ENCODE measurements around the gene KCNAB2. TPM values are rescaled to one million over a fixed set of nuclear protein-coding genes. Genes with fewer than 3 reads are reported as not detected.

The KCNAB2 gene
- total RNA-seq, 1 experiment from 2014 or later, result 28.5 TPM

GRCh38 chr1:6070450-6070974 lies 24.8 kb downstream of the KCNAB2 start:
- no peak overlapping the region for H3K4me3 ChIP-seq (ENCODE audit: low read length)
- TF ChIP-seq, protein P1, sequence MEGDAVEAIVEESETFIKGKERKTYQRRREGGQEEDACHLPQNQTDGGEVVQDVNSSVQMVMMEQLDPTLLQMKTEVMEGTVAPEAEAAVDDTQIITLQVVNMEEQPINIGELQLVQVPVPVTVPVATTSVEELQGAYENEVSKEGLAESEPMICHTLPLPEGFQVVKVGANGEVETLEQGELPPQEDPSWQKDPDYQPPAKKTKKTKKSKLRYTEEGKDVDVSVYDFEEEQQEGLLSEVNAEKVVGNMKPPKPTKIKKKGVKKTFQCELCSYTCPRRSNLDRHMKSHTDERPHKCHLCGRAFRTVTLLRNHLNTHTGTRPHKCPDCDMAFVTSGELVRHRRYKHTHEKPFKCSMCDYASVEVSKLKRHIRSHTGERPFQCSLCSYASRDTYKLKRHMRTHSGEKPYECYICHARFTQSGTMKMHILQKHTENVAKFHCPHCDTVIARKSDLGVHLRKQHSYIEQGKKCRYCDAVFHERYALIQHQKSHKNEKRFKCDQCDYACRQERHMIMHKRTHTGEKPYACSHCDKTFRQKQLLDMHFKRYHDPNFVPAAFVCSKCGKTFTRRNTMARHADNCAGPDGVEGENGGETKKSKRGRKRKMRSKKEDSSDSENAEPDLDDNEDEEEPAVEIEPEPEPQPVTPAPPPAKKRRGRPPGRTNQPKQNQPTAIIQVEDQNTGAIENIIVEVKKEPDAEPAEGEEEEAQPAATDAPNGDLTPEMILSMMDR (conservative IDR thresholded peaks at IDR 0.05; ENCODE audit: low read depth, low read length), result no peak
- TF ChIP-seq EZH2 (IDR thresholded peaks at IDR 0.05; ENCODE audit: low read length, unreplicated experiment), result no peak
- no peak for TF ChIP-seq EZH2phosphoT487 (IDR thresholded peaks at IDR 0.05; ENCODE audit: borderline replicate concordance, low read length)
- intact Hi-C loops (cut with micrococcal nuclease), result no loop called here
- H2AFZ ChIP-seq (ENCODE audit: low read length), result no peak overlapping the region
- POLR2A ChIA-PET (ENCODE audit: unreplicated experiment), result interaction anchor here (0.6 kb wide), 1 partner anchor 66 kb away, joined by 3 read pairs; no protein-coding TSS in a partner anchor
- BruUV-seq (replicated peaks), result no TSS peak
- no peaks in the 10 kb centered on the region for H3K79me2 ChIP-seq (ENCODE audit: low read length)
- H3K4me2 ChIP-seq (ENCODE audit: low read length), result no peak overlapping the region
- H3K36me3 ChIP-seq (ENCODE audit: low read depth, low read length), result no peaks in the 10 kb centered on the region
- no peak overlapping the region for H3K27ac ChIP-seq (ENCODE audit: low read length)
- H3K4me1 ChIP-seq (ENCODE audit: insufficient read depth, low read length), result no peaks in the 10 kb centered on the region
- no peaks in the 10 kb centered on the region for H3K9me3 ChIP-seq (ENCODE audit: low read length)
- CTCF ChIA-PET, result no interaction called here
- H3F3A ChIP-seq (ENCODE audit: low read length, unreplicated experiment), result no peaks in the 10 kb centered on the region
- no peaks in the 10 kb centered on the region for H3K27me3 ChIP-seq (ENCODE audit: low read length)
- H3K9me2 ChIP-seq (replicated peaks; ENCODE audit: low read length), result no peaks in the 10 kb centered on the region
- ATAC-seq, result no peak; the same call in 1 of the 2 replicates
- DNase-seq, result peak; percentile 22
- no peaks in the 10 kb centered on the region for H4K20me1 ChIP-seq (ENCODE audit: low read length)
- H3K9ac ChIP-seq (ENCODE audit: low read length), result no peak overlapping the region

DNA sequence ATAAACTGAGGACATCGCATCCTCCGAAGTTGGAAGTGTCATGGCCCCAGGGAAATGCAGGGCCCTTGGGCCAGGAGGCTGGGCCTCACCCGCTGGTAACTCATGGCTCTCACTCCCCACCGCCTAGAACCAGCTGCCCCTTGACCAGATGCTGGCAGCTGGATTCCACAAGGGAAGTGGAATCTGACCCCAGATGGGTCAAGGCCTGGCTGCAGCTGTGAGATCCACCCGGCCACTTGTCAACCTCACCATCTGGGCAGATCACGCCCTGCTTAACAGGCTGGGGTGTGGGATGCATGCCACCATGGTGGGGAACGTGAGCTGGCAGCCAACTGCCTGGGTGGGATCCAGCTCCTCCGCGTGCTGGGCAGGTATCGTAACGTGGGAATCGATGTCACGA lies 25.5 kb downstream of the KCNAB2 start:
- BruUV-seq (replicated peaks), result no TSS peak
- no peak for ATAC-seq
- H3K4me3 ChIP-seq (ENCODE audit: low read length), result no peak overlapping the region

More for the DNA sequence above, 25.5 kb downstream of the KCNAB2 start:
- Histone ChIP-seq H3K9me2 (replicated peaks; ENCODE audit: low read length) (no peaks in the 10 kb centered on the region), H3K79me2 (ENCODE audit: low read length) (no peaks in the 10 kb centered on the region), H3K36me3 (ENCODE audit: low read depth, low read length) (no peaks in the 10 kb centered on the region), H2AFZ (ENCODE audit: low read length) (no peak overlapping the region), H3K9ac (ENCODE audit: low read length) (no peak overlapping the region), H3K4me2 (ENCODE audit: low read length) (no peak overlapping the region), H3F3A (ENCODE audit: low read length, unreplicated experiment) (no peaks in the 10 kb centered on the region), H3K27me3 (ENCODE audit: low read length) (no peaks in the 10 kb centered on the region), H3K4me1 (ENCODE audit: insufficient read depth, low read length) (no peaks in the 10 kb centered on the region), H3K27ac (ENCODE audit: low read length) (no peak overlapping the region), H4K20me1 (ENCODE audit: low read length) (no peaks in the 10 kb centered on the region), H3K9me3 (ENCODE audit: low read length) (no peaks in the 10 kb centered on the region)
- POLR2A ChIA-PET (ENCODE audit: unreplicated experiment), result no interaction called here
- TF ChIP-seq EZH2phosphoT487 (IDR thresholded peaks at IDR 0.05; ENCODE audit: borderline replicate concordance, low read length) (no peak), EZH2 (IDR thresholded peaks at IDR 0.05; ENCODE audit: low read length, unreplicated experiment) (no peak)
- TF ChIP-seq, protein P1 (conservative IDR thresholded peaks at IDR 0.05; ENCODE audit: low read depth, low read length), result no peak
- no peak for DNase-seq
- CTCF ChIA-PET, result no interaction called here
- intact Hi-C loops (cut with micrococcal nuclease), result no loop called here
